ENCODE data around the gene CREB5.
A peak's percentile ranks its signal among the peaks of the same experiment; 100 is the strongest.
"Not testable (repeated sequence)": the region's sequence is repeated elsewhere in the genome, so short reads cannot be mapped to it uniquely, and the experiment has no call there.

Gene CREB5

DNA sequence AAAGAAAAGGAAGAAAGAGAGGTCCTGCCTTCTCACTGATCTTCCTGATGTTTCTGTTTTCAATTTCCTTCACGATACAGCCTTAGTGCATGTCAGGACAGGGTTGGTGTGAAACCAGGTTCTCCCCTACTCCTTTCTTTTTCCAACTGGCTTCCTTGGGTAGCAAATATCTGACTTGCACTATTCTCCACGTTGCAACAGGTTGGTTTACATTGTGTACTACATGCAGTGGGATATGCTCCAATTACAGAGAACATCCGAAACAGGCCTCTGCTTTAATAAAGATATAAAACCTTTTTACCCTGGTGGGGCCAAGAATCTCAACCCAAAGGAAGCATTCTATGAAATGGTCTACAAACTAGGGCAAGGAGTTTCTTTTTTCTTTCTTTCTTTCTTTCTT, 16.9 kb upstream of the CREB5 start:
- DNase-seq (no peak), ATAC-seq (no peak)
- Mint-ChIP-seq H3K27ac (no peak overlapping the region), H3K4me3 (no peak overlapping the region), H3K4me1 (no peaks in the 10 kb centered on the region), H3K9me3 (no peaks in the 10 kb centered on the region), H3K27me3 (peaks cover 43% of the 10 kb centered on the region)

GRCh38 chr7:28395831-28396230, 16.5 kb upstream of the CREB5 start:
- no peaks in the 10 kb centered on the region for H3K9me3 Mint-ChIP-seq
- H3K4me1 Mint-ChIP-seq, result no peaks in the 10 kb centered on the region
- H3K27me3 Mint-ChIP-seq, result peaks cover 43% of the 10 kb centered on the region
- H3K27ac Mint-ChIP-seq, result no peak overlapping the region
- ATAC-seq, result no peak
- no peak overlapping the region for H3K4me3 Mint-ChIP-seq
- no peak for DNase-seq

GRCh38 chr7:28397141-28397540, 15.2 kb upstream of the CREB5 start:
- Mint-ChIP-seq H3K27ac (no peak overlapping the region), H3K4me1 (no peaks in the 10 kb centered on the region), H3K4me3 (no peak overlapping the region), H3K27me3 (peaks cover 35% of the 10 kb centered on the region), H3K9me3 (no peaks in the 10 kb centered on the region)
- DNase-seq, result no peak
- no peak for ATAC-seq

GRCh38 chr7:28400838-28401360, 11.4 kb upstream of the CREB5 start:
- ATAC-seq (no peak), DNase-seq (no peak)
- H3K4me1 Mint-ChIP-seq, result peaks cover 13% of the 10 kb centered on the region
- no peaks in the 10 kb centered on the region for H3K9me3 Mint-ChIP-seq
- H3K4me3 Mint-ChIP-seq, result no peak overlapping the region
- H3K27ac Mint-ChIP-seq, result no peak overlapping the region
- peaks cover 18% of the 10 kb centered on the region for H3K27me3 Mint-ChIP-seq

DNA sequence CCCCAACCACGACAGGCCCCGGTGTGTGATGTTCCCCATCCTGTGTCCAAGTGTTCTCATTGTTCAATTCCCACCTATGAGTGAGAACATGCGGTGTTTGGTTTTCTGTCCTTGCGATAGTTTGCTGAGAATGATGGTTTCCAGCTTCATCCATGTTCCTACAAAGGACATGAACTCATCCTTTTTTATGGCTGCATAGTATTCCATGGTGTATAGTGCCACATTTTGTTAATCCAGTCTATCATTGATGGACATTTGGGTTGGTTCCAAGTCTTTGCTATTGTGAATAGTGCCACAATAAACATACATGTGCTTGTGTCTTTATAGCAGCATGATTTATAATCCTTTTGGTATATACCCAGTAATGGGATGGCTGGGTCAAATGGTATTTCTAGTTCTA, 10.8 kb upstream of the CREB5 start:
- not testable (repeated sequence) for DNase-seq, H3K4me3 Mint-ChIP-seq, H3K27ac Mint-ChIP-seq, H3K9me3 Mint-ChIP-seq, ATAC-seq
- H3K27me3 Mint-ChIP-seq, result peaks cover 25% of the 10 kb centered on the region
- peaks cover 19% of the 10 kb centered on the region for H3K4me1 Mint-ChIP-seq

DNA sequence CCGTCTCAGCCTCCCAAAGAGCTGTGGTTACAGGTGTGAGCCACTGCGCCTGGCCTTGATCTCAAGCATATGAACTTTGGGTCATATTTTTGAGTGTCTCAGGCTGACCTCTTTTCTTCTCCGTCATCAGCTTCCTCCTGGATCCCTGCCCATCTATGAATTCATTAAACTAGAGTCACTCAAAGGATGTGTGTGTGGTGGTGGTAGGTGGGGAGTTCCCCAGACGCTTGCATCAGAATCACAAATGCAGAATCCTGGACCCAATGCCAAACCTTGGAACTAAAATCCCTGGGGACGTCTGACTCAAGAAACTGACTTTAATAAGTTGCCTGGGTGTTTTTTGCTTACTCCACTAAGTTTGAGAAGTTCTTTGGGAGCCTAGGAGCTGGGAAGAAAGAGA, 6.7 kb upstream of the CREB5 start:
- peak; percentile 60 for ATAC-seq
- peaks cover 48% of the 10 kb centered on the region for H3K27me3 Mint-ChIP-seq
- peaks cover 58% of the 10 kb centered on the region for H3K4me1 Mint-ChIP-seq
- no peak overlapping the region for H3K4me3 Mint-ChIP-seq
- no peaks in the 10 kb centered on the region for H3K9me3 Mint-ChIP-seq
- DNase-seq, result peak; percentile 7 to 35
- peak overlapping the region; percentile 2 to 81 for H3K27ac Mint-ChIP-seq

GRCh38 chr7:28406192-28406591, 6.1 kb upstream of the CREB5 start:
- DNase-seq (no peak), ATAC-seq (no peak)
- Mint-ChIP-seq H3K9me3 (no peaks in the 10 kb centered on the region), H3K4me3 (no peak overlapping the region), H3K27me3 (peaks cover 51% of the 10 kb centered on the region), H3K27ac (peak overlapping the region in 1 of 2 donors; percentile 53), H3K4me1 (peaks cover 63% of the 10 kb centered on the region)

DNA sequence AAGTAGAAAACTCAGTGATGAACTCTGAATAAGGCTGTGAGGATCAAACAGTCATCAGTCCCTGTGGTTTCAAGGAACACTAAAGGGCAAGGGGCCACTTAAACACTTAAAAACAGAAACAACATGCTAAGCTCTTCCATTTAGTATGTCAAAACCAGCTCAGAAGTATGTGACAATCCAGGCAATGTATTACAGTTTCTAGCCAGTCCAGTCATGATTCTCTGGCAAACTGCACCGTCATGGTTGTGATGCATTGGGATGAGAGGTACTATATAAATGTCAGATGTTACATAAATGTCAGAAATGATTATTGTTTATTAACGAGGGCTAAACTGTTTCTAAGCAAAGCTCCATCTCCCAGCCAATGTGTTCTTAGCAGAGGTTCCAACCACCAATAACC, 4.7 kb upstream of the CREB5 start:
- DNase-seq (no peak), ATAC-seq (no peak)
- Mint-ChIP-seq H3K27me3 (peaks cover 65% of the 10 kb centered on the region), H3K4me3 (no peak overlapping the region), H3K4me1 (peaks cover 78% of the 10 kb centered on the region), H3K27ac (no peak overlapping the region), H3K9me3 (no peaks in the 10 kb centered on the region)

- peaks cover 80% of the 10 kb centered on the region for H3K4me1 Mint-ChIP-seq
- ATAC-seq, result peak; percentile 4
- DNase-seq, result peak in 1 of 2 donors; percentile 19
- peak overlapping the region; percentile 93 to 95 for H3K4me3 Mint-ChIP-seq
- peak overlapping the region in 1 of 2 donors; percentile 73 for H3K27ac Mint-ChIP-seq
- peaks cover 68% of the 10 kb centered on the region for H3K27me3 Mint-ChIP-seq
- no peaks in the 10 kb centered on the region for H3K9me3 Mint-ChIP-seq
These were observed 4.0 kb upstream of the CREB5 start for GRCh38 chr7:28408105-28408959.

DNA sequence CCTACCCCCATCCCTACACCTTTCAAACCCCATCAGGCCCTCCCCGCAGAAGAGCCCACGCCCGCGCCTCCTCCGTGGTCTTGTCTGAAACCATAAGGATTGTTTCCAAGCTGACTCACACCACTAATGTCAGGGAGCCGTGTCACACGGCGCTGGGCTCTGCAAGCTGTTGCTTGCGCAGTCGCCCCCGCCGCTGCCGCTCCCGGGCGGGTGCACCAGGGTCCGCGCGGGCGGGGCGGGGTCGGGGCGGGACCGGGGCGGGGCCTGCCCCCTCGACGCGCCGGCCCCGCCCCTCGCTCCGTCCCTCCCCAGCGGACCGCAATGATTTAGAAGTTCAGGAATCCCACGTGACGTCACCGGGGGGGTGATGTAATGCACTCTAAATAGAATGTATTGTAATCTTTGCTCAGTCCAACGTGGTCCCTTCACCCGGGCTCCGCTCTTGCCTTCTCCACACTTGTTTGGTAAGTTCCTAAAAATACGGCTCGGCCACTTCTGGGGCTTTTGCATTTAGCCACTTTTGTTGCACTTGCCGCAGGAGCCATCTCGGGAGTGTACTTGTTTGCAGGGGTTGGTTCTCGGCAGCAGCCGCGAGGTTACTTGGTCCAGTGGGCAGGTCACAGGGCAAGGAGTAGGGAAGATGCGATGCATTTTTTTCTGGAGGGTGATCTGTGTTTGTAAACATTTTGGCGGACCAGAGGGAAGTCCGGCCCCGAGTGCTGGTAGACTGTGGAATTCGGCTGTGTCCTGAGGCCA, 3.2 kb upstream of the CREB5 start:
- peaks cover 80% of the 10 kb centered on the region for H3K4me1 Mint-ChIP-seq
- H3K4me3 Mint-ChIP-seq, result peak overlapping the region; percentile 93 to 95
- H3K9me3 Mint-ChIP-seq, result no peaks in the 10 kb centered on the region
- DNase-seq, result peak; percentile 73 to 76
- ATAC-seq, result peak; percentile 87
- peak overlapping the region; percentile 93 to 98 for H3K27ac Mint-ChIP-seq
- H3K27me3 Mint-ChIP-seq, result peaks cover 76% of the 10 kb centered on the region

DNA sequence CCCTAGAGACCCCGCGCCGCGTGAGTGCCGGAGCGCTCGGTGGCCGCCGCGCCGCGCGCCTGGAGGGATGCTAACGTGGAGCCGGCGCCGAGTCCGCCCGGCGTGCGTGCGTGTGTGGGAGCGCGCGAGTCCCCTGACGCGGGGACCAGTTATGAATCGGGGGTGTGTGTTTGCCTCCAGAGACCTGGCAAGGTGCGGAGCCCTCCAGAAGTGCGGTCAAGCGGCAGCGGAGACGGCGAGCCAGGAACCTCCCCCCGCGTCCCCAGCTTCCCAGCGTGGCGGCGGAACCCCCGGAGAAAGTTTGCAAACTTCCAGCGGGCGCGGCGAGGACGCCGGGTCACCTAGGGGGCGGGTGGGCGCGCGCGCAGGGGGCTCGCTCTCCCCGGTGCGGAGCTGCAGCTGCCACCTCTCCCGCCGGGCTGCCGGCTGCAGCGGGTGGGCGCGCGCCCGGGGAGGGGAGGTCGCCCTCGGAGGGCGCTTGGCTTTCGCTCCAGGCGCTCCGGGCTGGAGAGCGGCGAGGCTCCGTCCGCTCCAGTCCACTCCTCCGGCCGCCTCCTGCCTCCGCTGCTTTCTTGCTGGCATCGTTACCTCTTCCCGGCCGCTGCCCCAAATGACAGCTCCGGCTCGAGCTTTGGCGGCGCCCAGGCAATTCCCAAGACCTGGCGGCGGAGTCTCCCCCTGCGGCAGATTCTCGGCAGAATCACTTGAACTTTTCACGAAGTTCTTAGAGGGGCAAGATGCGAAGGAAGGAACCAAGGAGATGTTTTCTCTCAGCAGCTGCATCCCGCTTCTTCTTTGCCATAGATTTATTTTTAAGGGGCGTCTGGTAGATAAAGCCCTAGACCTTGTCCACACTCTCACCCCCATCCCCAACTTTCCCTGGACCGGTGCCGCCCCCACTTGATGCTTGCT, 2.3 kb upstream of the CREB5 start:
- Mint-ChIP-seq H3K27me3 (peaks cover 79% of the 10 kb centered on the region), H3K4me3 (peak overlapping the region; percentile 93 to 95), H3K4me1 (peaks cover 77% of the 10 kb centered on the region), H3K27ac (peak overlapping the region; percentile 93 to 98), H3K9me3 (no peaks in the 10 kb centered on the region)
- DNase-seq (peak in 1 of 2 donors; percentile 5), ATAC-seq (peak; percentile 21)

DNA sequence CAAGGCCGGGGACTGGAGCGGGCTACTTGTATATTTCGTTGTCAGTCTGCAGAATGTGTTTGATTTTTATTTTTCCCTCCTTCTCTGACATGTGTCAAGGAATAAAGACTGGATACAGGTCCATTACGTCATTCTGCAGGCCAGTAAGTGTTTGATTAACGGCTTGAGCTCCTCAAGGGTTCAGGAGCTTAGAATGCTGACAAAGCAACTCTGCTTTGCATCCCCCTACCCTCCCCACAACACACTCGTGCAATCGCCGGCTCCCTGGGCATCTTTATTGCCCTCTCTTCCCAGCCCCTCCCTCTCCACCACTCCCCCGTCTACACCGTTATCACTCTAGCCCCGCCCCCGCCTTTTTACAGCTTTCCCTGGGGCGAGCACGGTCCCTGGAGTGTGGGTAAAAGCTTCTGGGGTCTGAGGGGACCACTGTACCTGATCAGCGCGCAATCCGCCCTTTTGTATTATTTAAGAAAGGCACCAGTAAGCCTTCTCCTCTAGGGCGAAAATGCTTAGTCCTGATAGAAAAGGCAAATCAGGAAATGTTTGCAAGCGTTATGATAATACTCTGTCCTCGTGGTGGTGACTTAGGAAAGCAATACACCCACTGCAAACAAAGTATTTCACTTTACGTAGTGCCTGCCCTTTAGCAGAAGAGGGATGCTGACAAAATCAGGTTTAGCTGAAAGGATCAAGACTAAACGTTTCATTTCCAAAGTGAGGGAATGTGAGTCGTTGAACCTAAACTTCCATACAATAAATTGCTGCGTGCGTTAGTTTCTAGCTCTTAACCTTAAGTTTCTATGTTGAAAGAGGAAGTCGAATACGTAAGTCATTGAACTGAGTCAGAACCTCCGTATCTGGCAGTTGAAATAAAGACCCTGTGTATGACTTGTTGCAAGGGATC, 1.4 kb upstream of the CREB5 start:
- H3K27me3 Mint-ChIP-seq, result peaks cover 87% of the 10 kb centered on the region
- peak in 1 of 2 donors; percentile 4 for DNase-seq
- H3K4me1 Mint-ChIP-seq, result peaks cover 68% of the 10 kb centered on the region
- peak; percentile 41 for ATAC-seq
- H3K9me3 Mint-ChIP-seq, result no peaks in the 10 kb centered on the region
- H3K27ac Mint-ChIP-seq, result peak overlapping the region; percentile 8 to 93
- H3K4me3 Mint-ChIP-seq, result peak overlapping the region; percentile 76 to 95

DNA sequence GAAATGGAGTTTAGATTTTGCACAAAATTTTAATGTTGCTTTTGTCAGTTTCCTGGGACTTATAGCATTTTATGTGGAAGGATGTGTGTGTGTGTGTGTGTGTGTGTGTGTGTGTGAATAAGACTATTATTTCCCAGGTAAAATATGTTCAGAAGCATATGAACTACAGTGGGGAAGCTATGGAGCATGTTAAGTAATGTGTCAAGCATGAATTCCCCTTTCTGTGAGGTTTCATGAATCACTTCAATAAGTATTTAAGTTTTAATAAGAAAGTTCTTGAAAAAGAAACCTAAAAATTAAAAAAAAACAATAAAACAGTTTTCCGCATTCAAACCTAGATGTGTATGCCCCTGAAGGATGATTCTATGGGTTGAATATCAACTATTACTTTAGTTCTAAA, 693 bp downstream of the CREB5 start:
- H3K27ac Mint-ChIP-seq, result no peak overlapping the region
- peaks cover 47% of the 10 kb centered on the region for H3K4me1 Mint-ChIP-seq
- no peak for DNase-seq
- H3K27me3 Mint-ChIP-seq, result peaks cover 86% of the 10 kb centered on the region
- H3K9me3 Mint-ChIP-seq, result no peaks in the 10 kb centered on the region
- H3K4me3 Mint-ChIP-seq, result no peak overlapping the region
- no peak for ATAC-seq

- ATAC-seq (no peak), DNase-seq (no peak)
- peaks cover 71% of the 10 kb centered on the region for H3K27me3 Mint-ChIP-seq
- H3K4me1 Mint-ChIP-seq, result peaks cover 32% of the 10 kb centered on the region
- H3K9me3 Mint-ChIP-seq, result no peaks in the 10 kb centered on the region
- H3K27ac Mint-ChIP-seq, result no peak overlapping the region
- H3K4me3 Mint-ChIP-seq, result no peak overlapping the region
These were observed 2.1 kb downstream of the CREB5 start for GRCh38 chr7:28414453-28414852.
